Endothelial cell of umbilical vein (primary cell): ENCODE measurements around the gene SRRD. TPM values are rescaled to one million over a fixed set of nuclear protein-coding genes. Genes with fewer than 3 reads are reported as not detected.
A peak's percentile ranks its signal among the peaks of the same experiment; 100 is the strongest.

Source experiments
- BruUV-seq: library from RNA; stranded (reverse); fragments of 400-500 nt; replicated peaks from 2 replicates; lab custom pipeline; 2021; lab: Mats Ljungman, UMichigan
- CTCF ChIA-PET: fragments of 300-600, 350-600 bp; sonication (Branson Sonifier 250); formaldehyde crosslinking; loops from one replicate; lab custom pipeline; 2021; ENCODE audit warnings: antibody characterized with exemption, inconsistent platforms; lab: Charles Lee
- POLR2A ChIA-PET: fragments of 300-600, 350-600 bp; sonication (Branson Sonifier 250); formaldehyde crosslinking; loops from one replicate; lab custom pipeline; 2021; ENCODE audit warnings: antibody characterized with exemption, inconsistent platforms; lab: Charles Lee
- DNase-seq: peaks from one replicate; pipeline ENCODE4 v3.0.0-alpha.2; 2011; ENCODE audit warnings: low read depth, low spot score
- FAIRE-seq: peaks from 2 replicates; lab custom pipeline; 2011; peaks lifted over from hg19 to GRCh38; lab: Jason Lieb, UNC
- H2AFZ ChIP-seq: 2 replicates; pipeline ENCODE4 v1.6.0; 2012; ENCODE audit warnings: low read depth, low read length, control low read depth, inconsistent platforms
- H3K27ac ChIP-seq: 2 replicates; pipeline ENCODE4 v1.5.1; 2011; ENCODE audit warnings: low read depth, mild to moderate bottlenecking, control low read depth, low read length, moderate library complexity; ENCODE audit not compliant: insufficient read depth
- H3K27me3 ChIP-seq, 2 experiments: 2 replicates each; pipeline versions ENCODE4 v1.6.0 to v1.6.1; 2011; ENCODE audit warnings: low read length in 2 of 2, mixed read lengths in 1 of 2; ENCODE audit not compliant: control insufficient read depth in 2 of 2, insufficient read depth in 2 of 2
- H3K36me3 ChIP-seq, 2 experiments: 2 replicates in 1 of 2; 3 replicates in 1 of 2; pipeline ENCODE4 v1.5.1; 2011; ENCODE audit warnings: low read length in 2 of 2, mild to moderate bottlenecking in 1 of 2, moderate library complexity in 1 of 2; ENCODE audit not compliant: control insufficient read depth in 2 of 2, insufficient read depth in 2 of 2; ENCODE audit errors: extremely low read depth in 1 of 2
- H3K4me1 ChIP-seq: 3 replicates; pipeline ENCODE4 v1.5.1; 2011; ENCODE audit warnings: mild to moderate bottlenecking, low read length; ENCODE audit not compliant: control insufficient read depth, insufficient read depth; ENCODE audit errors: extremely low read depth
- H3K4me2 ChIP-seq: 2 replicates; pipeline ENCODE4 v1.6.1; 2011; ENCODE audit warnings: low read length, control low read depth, mixed read lengths; ENCODE audit not compliant: insufficient read depth
- H3K4me3 ChIP-seq, 3 experiments: fragments of 200-600 bp in 1 of 3; sonication (generic), shearing (Covaris generic) in 1 of 3; replicated peaks in 1 of 3; 2 replicates each; pipeline ENCODE4 v1.5.1; 2011 to 2016; ENCODE audit warnings: control low read depth in 3 of 3, low read length in 3 of 3, mild to moderate bottlenecking in 2 of 3, inconsistent platforms in 1 of 3, low read depth in 1 of 3, moderate library complexity in 1 of 3; ENCODE audit not compliant: insufficient read depth in 1 of 3
- H3K79me2 ChIP-seq: 2 replicates; pipeline ENCODE4 v1.6.0; 2012; ENCODE audit warnings: low read length, inconsistent platforms; ENCODE audit not compliant: control insufficient read depth, insufficient read depth
- H3K9ac ChIP-seq: replicated peaks from 2 replicates; pipeline ENCODE3; 2011; ENCODE audit warnings: low read length, control low read depth; ENCODE audit not compliant: insufficient read depth; ENCODE audit errors: extremely low read depth
- H3K9me1 ChIP-seq: replicated peaks from 3 replicates; pipeline ENCODE4 v1.6.0; 2011; ENCODE audit warnings: mild to moderate bottlenecking, low read length; ENCODE audit not compliant: control insufficient read depth, insufficient read depth; ENCODE audit errors: extremely low read depth
- H3K9me3 ChIP-seq: replicated peaks from 2 replicates; pipeline ENCODE4 v1.5.1; 2012; ENCODE audit warnings: low read length, inconsistent platforms; ENCODE audit not compliant: control insufficient read depth, insufficient read depth
- H4K20me1 ChIP-seq: replicated peaks from 2 replicates; pipeline ENCODE3; 2011; ENCODE audit warnings: mild to moderate bottlenecking, low read length; ENCODE audit not compliant: control insufficient read depth, insufficient read depth; ENCODE audit errors: extremely low read depth
- CTCF ChIP-seq, 2 donors: IDR thresholded peaks; 1 replicate in 1 of 2; 2 replicates in 1 of 2; pipeline ENCODE4 v1.5.1; 2011; ENCODE audit warnings: low read length in 2 of 2, mild to moderate bottlenecking in 2 of 2, moderate library complexity in 2 of 2, control low read depth in 1 of 2, inconsistent platforms in 1 of 2, low read depth in 1 of 2; ENCODE audit not compliant: insufficient read depth in 1 of 2; ENCODE audit errors: extremely low read depth in 1 of 2
- EZH2 ChIP-seq: IDR thresholded peaks from 2 replicates; pipeline ENCODE4 v1.6.1; 2012; ENCODE audit warnings: borderline replicate concordance, low read depth, mild to moderate bottlenecking, moderate library complexity, low read length, inconsistent platforms; ENCODE audit not compliant: severe bottlenecking
- FOS ChIP-seq: IDR thresholded peaks from 2 replicates; pipeline ENCODE4 v1.6.1; 2011; ENCODE audit warnings: mild to moderate bottlenecking, low read length, moderate library complexity, borderline replicate concordance; ENCODE audit not compliant: insufficient read depth
- GATA2 ChIP-seq: IDR thresholded peaks from 2 replicates; pipeline ENCODE4 v1.7.0; 2011; ENCODE audit warnings: low read depth, mild to moderate bottlenecking, moderate library complexity, mixed read lengths, low read length; ENCODE audit not compliant: insufficient read length, insufficient read depth
- JUN ChIP-seq: IDR thresholded peaks from 2 replicates; pipeline ENCODE4 v1.6.1; 2011; ENCODE audit warnings: borderline replicate concordance, low read depth; ENCODE audit not compliant: insufficient read length, insufficient read depth
- MAX ChIP-seq: IDR thresholded peaks from 2 replicates; pipeline ENCODE4 v1.6.1; 2011; ENCODE audit not compliant: insufficient read depth, insufficient read length
- MYC ChIP-seq: IDR thresholded peaks from one replicate; pipeline ENCODE4 v1.6.1; 2011; ENCODE audit warnings: mild to moderate bottlenecking, low read depth, low read length
- POLR2A ChIP-seq: IDR thresholded peaks from 2 replicates; pipeline ENCODE4 v1.6.1; 2012; ENCODE audit warnings: low read depth, mild to moderate bottlenecking, control low read depth, low read length
- POLR2AphosphoS5 ChIP-seq: IDR thresholded peaks from 2 replicates; pipeline ENCODE4 v1.6.1; 2012; ENCODE audit warnings: low read depth, mild to moderate bottlenecking, control low read depth, low read length, moderate library complexity; ENCODE audit not compliant: insufficient read depth
- dilution Hi-C: fragments of 300-500 bp; cut with MboI; formaldehyde crosslinking; loops from one replicate; pipeline ENCODE4 v1.15.0; 2019; ENCODE audit warnings: low sequenced_read_pairs; ENCODE audit not compliant: extremely low pct_ligation_motif_present
- intact Hi-C: fragments of 100-400 bp; cut with micrococcal nuclease; formaldehyde crosslinking; loops from one replicate; pipeline ENCODE4 v1.10.0; 2022
- polyA plus RNA-seq, 4 experiments: library from polyadenylated mRNA; depleted of rRNA in 3 of 4; stranded (reverse) in 3 of 4; unstranded in 1 of 4; fragments of >200 nt; gene quantifications; 2 replicates each; pipeline versions ENCODE4 v1.2.1 to v1.2.3, GENCODE V29; 2011 to 2012; ENCODE audit warnings: missing spikeins in 1 of 4
- total RNA-seq: library from RNA; stranded (reverse); gene quantifications from 2 replicates; pipeline ENCODE4 v1.2.3, GENCODE V29; 2021

Gene SRRD
- total and polyA plus RNA-seq, 2 donors (not counting 3 experiments of a cell fraction or from before 2014, with no cell fraction given): 23.4 to 24.2 TPM

- H3K9ac ChIP-seq: peak overlapping the region; percentile 46
- H3K9me3 ChIP-seq: no peaks in the 10 kb centered on the region
- dilution Hi-C loops: no loop called here
- H3K4me2 ChIP-seq: no peak overlapping the region
- no peaks in the 10 kb centered on the region for H4K20me1 ChIP-seq
- no peaks in the 10 kb centered on the region for H3K27me3 ChIP-seq
- H3K9me1 ChIP-seq: no peaks in the 10 kb centered on the region
- DNase-seq (no peak), FAIRE-seq (no peak)
- no peak overlapping the region for H3K4me3 ChIP-seq
- no TSS peak for BruUV-seq
- no peak for TF ChIP-seq JUN
- TF ChIP-seq POLR2AphosphoS5: no peak
- no peak for TF ChIP-seq EZH2
- no peak for TF ChIP-seq CTCF (IDR thresholded peaks at IDR 0.05; ENCODE audit: extremely low read depth in 1 of 2, insufficient read depth in 1 of 2, low read depth in 1 of 2, low read length in 2 of 2)
- TF ChIP-seq GATA2: no peak
- no peak for TF ChIP-seq MAX
- no peak for TF ChIP-seq MYC
- no peak for TF ChIP-seq FOS
- TF ChIP-seq POLR2A: no peak
- H3K79me2 ChIP-seq: peaks cover 6% of the 10 kb centered on the region
- intact Hi-C loops: no loop called here
- H3K36me3 ChIP-seq: peaks cover 34 to 41% of the 10 kb centered on the region in 2 experiments
- ChIA-PET POLR2A (no interaction called here), CTCF (interaction anchor here (2.3 kb wide), 1 partner anchor 166 kb away, joined by 13 read pairs; no protein-coding TSS in a partner anchor)
- H2AFZ ChIP-seq: no peak overlapping the region
- H3K27ac ChIP-seq: peak overlapping the region; percentile 92
- H3K4me1 ChIP-seq: peaks cover 27% of the 10 kb centered on the region
These were observed 15.6 kb downstream of the SRRD start for GRCh38 chr22:26499188-26499703.
